ENCODE data around the gene KANSL2. TPM values are rescaled to one million over a fixed set of nuclear protein-coding genes. Genes with fewer than 3 reads are reported as not detected.
"Not testable (repeated sequence)": the region's sequence is repeated elsewhere in the genome, so short reads cannot be mapped to it uniquely, and the experiment has no call there.

KANSL2 gene
- total RNA-seq, 1 donor from 2014 or later: 22.4 TPM

- intact Hi-C loops (cut with micrococcal nuclease): no loop called here
Observed at GRCh38 chr12:48686615-48687334, 4.7 kb upstream of the KANSL2 start.

GRCh38 chr12:48686037-48686595 is 4.1 kb upstream of the KANSL2 start:
- intact Hi-C loops (cut with micrococcal nuclease): no loop called here
- DNase-seq (no peak), ATAC-seq (no peak)

More at GRCh38 chr12:48686615-48687334, 4.7 kb upstream of the KANSL2 start:
- DNase-seq (no peak), ATAC-seq (no peak)

GRCh38 chr12:48683534-48683933 is 1.5 kb upstream of the KANSL2 start:
- intact Hi-C loops (cut with micrococcal nuclease): no loop called here
- ATAC-seq (no peak), DNase-seq (no peak)

- ATAC-seq (no peak), DNase-seq (no peak)
- intact Hi-C loops (cut with micrococcal nuclease): no loop called here
Observed at GRCh38 chr12:48682927-48683326, 889 bp upstream of the KANSL2 start.

- DNase-seq; ATAC-seq; intact Hi-C loops (cut with micrococcal nuclease): not testable (repeated sequence)
Observed at GRCh38 chr12:48682533-48682905, 481 bp upstream of the KANSL2 start.

- DNase-seq: no peak
- intact Hi-C loops (cut with micrococcal nuclease): no loop called here
- ATAC-seq: peak; percentile 0
Observed at GRCh38 chr12:48681399-48681709, 684 bp downstream of the KANSL2 start.

GRCh38 chr12:48680861-48681260 is 1.2 kb downstream of the KANSL2 start:
- intact Hi-C loops (cut with micrococcal nuclease): no loop called here
- DNase-seq (no peak), ATAC-seq (no peak)

- intact Hi-C loops (cut with micrococcal nuclease): no loop called here
- DNase-seq (no peak), ATAC-seq (no peak)
Observed at GRCh38 chr12:48678551-48679185, 3.4 kb downstream of the KANSL2 start.

- intact Hi-C loops (cut with micrococcal nuclease): no loop called here
- ATAC-seq (peak; percentile 59), DNase-seq (no peak)
Observed at GRCh38 chr12:48671231-48671856, 10.7 kb downstream of the KANSL2 start.

GRCh38 chr12:48668996-48669395 is 13.0 kb downstream of the KANSL2 start:
- no peak for DNase-seq
- intact Hi-C loops (cut with micrococcal nuclease): no loop called here
- ATAC-seq: no peak

GRCh38 chr12:48659863-48660262 is 22.2 kb downstream of the KANSL2 start:
- intact Hi-C loops (cut with micrococcal nuclease): no loop called here
- ATAC-seq (no peak), DNase-seq (no peak)

- DNase-seq (no peak), ATAC-seq (no peak)
- intact Hi-C loops (cut with micrococcal nuclease): no loop called here
Observed at GRCh38 chr12:48651681-48652080, 30.4 kb downstream of the KANSL2 start.

GRCh38 chr12:48645354-48645753 is 36.7 kb downstream of the KANSL2 start:
- ATAC-seq; DNase-seq; intact Hi-C loops (cut with micrococcal nuclease): not testable (repeated sequence)

- DNase-seq (no peak), ATAC-seq (no peak)
- intact Hi-C loops (cut with micrococcal nuclease): no loop called here
Observed at GRCh38 chr12:48643011-48643410, 39.0 kb downstream of the KANSL2 start.

GRCh38 chr12:48641752-48642555 is 40.1 kb downstream of the KANSL2 start:
- DNase-seq; ATAC-seq; intact Hi-C loops (cut with micrococcal nuclease): not testable (repeated sequence)

GRCh38 chr12:48640854-48641253 is 41.2 kb downstream of the KANSL2 start:
- DNase-seq: no peak
- intact Hi-C loops (cut with micrococcal nuclease): no loop called here
- ATAC-seq: no peak

- intact Hi-C loops (cut with micrococcal nuclease): no loop called here
- DNase-seq (no peak), ATAC-seq (no peak)
Observed at GRCh38 chr12:48640428-48640827, 41.6 kb downstream of the KANSL2 start.

- no peak for ATAC-seq
- intact Hi-C loops (cut with micrococcal nuclease): no loop called here
- no peak for DNase-seq
Observed at GRCh38 chr12:48631071-48631470, 51.0 kb downstream of the KANSL2 start.

GRCh38 chr12:48630346-48630745 is 51.7 kb downstream of the KANSL2 start:
- no peak for ATAC-seq
- intact Hi-C loops (cut with micrococcal nuclease): no loop called here
- DNase-seq: no peak

- no peak for DNase-seq
- intact Hi-C loops (cut with micrococcal nuclease): no loop called here
Observed at GRCh38 chr12:48629541-48629940, 52.5 kb downstream of the KANSL2 start.

More at GRCh38 chr12:48629541-48629940, 52.5 kb downstream of the KANSL2 start:
- ATAC-seq: no peak

All from left ventricle myocardium superior (tissue), 1 donor.